ENCODE results near the gene ACOT11. TPM values are rescaled to one million over a fixed set of nuclear protein-coding genes. Genes with fewer than 3 reads are reported as not detected.

ACOT11 gene
- polyA plus RNA-seq, 1 donor (not counting 4 experiments of a cell fraction or from before 2014, with no cell fraction given) = 3.4 TPM

DNA sequence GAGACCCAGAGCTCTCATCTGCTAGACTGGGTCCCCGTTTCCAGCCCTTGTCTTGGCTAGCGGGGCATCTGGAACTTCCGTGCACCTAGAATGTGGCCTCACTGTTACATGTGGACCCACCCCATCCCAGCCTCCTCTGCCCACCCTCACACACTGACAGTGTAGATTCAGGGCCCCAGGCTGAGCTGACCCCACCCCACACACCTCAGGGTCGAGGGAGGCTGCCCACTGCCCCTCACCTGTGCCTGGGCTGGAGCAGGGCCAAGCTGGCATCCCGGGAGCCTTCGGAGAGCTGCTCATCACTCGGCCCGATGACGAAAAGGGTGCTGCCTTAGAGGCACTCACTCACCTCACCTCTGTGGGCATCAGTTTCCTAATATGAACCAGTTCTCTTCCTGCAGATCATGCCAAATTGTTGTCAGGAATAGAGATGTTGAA, 11.1 kb downstream of the ACOT11 start:
- no peak overlapping the region for H3K27ac ChIP-seq (ENCODE audit: control insufficient read depth, insufficient read depth, low read length)
- no peaks in the 10 kb centered on the region for H4K20me1 ChIP-seq (ENCODE audit: control insufficient read depth, extremely low read depth, insufficient read depth, low read length)
- H3K9me1 ChIP-seq (ENCODE audit: control insufficient read depth, extremely low read depth, insufficient read depth, low read length) = no peaks in the 10 kb centered on the region
- H3K36me3 ChIP-seq (ENCODE audit: control insufficient read depth in 2 of 2, extremely low read depth in 1 of 2, insufficient read depth in 2 of 2, low read length in 2 of 2) = no peaks in the 10 kb centered on the region
- H3K4me1 ChIP-seq (ENCODE audit: control insufficient read depth, extremely low read depth, insufficient read depth, low read length) = peaks cover 1% of the 10 kb centered on the region
- no peak overlapping the region for H3K9ac ChIP-seq (ENCODE audit: control insufficient read depth, extremely low read depth, insufficient read depth, low read length)
- H3K27me3 ChIP-seq (ENCODE audit: control insufficient read depth, extremely low read depth, insufficient read depth, low read length) = no peaks in the 10 kb centered on the region
- TF ChIP-seq EZH2 (IDR thresholded peaks at IDR 0.05; ENCODE audit: low read length) = no peak
- TF ChIP-seq, protein P1, sequence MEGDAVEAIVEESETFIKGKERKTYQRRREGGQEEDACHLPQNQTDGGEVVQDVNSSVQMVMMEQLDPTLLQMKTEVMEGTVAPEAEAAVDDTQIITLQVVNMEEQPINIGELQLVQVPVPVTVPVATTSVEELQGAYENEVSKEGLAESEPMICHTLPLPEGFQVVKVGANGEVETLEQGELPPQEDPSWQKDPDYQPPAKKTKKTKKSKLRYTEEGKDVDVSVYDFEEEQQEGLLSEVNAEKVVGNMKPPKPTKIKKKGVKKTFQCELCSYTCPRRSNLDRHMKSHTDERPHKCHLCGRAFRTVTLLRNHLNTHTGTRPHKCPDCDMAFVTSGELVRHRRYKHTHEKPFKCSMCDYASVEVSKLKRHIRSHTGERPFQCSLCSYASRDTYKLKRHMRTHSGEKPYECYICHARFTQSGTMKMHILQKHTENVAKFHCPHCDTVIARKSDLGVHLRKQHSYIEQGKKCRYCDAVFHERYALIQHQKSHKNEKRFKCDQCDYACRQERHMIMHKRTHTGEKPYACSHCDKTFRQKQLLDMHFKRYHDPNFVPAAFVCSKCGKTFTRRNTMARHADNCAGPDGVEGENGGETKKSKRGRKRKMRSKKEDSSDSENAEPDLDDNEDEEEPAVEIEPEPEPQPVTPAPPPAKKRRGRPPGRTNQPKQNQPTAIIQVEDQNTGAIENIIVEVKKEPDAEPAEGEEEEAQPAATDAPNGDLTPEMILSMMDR (optimal IDR thresholded peaks at IDR 0.05 in 1 of 3, IDR thresholded peaks at IDR 0.05 in 1 of 3, conservative IDR thresholded peaks at IDR 0.05 in 1 of 3; ENCODE audit: extremely low read depth in 1 of 3, insufficient read depth in 2 of 3, low read length in 3 of 3) = no peak
- FAIRE-seq (no peak), DNase-seq (ENCODE audit: low read depth, low spot score) (no peak)
- no peaks in the 10 kb centered on the region for H3K9me3 ChIP-seq (ENCODE audit: control insufficient read depth, low read depth, low read length)
- H3K4me2 ChIP-seq (ENCODE audit: control insufficient read depth, extremely low read depth, insufficient read depth, low read depth, low read length) = no peak overlapping the region
- no peak overlapping the region for H2AFZ ChIP-seq (ENCODE audit: control insufficient read depth, low read length)
- H3K4me3 ChIP-seq (ENCODE audit: control insufficient read depth in 2 of 3, extremely low read depth in 1 of 3, insufficient read depth in 2 of 3, low read depth in 1 of 3, low read length in 3 of 3) = no peak overlapping the region
- dilution Hi-C loops (cut with MboI; ENCODE audit: extremely low pct_ligation_motif_present, low sequenced_read_pairs) = no loop called here
- no peaks in the 10 kb centered on the region for H3K79me2 ChIP-seq (ENCODE audit: control insufficient read depth, insufficient read depth, low read length)

DNA sequence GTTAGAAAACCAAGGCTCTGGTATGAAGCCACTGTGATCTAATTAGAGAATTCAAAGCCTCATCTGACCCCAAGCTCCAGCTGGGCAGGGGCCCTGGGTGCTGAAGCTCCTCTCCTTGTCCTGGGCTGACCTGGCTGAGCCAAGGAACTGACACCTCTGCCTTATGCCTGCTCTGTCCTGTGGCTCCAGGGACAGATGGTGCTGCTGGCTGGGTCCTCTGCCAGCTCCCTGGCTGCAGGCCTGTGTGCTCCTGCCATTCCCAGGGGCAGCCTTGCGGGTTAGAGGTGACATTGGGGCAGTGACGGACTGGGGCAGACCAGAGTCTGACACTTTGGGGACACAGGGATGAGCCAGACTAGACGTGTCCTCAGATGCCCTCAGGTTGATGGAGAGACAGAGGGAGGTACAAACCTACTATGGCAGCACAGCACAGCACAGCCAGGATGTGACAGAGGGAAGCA, 11.8 kb downstream of the ACOT11 start:
- dilution Hi-C loops (cut with MboI; ENCODE audit: extremely low pct_ligation_motif_present, low sequenced_read_pairs) = no loop called here

More for the DNA sequence above, 11.8 kb downstream of the ACOT11 start:
- H3K36me3 ChIP-seq (ENCODE audit: control insufficient read depth in 2 of 2, extremely low read depth in 1 of 2, insufficient read depth in 2 of 2, low read length in 2 of 2) = no peaks in the 10 kb centered on the region
- peaks cover 8% of the 10 kb centered on the region for H3K4me1 ChIP-seq (ENCODE audit: control insufficient read depth, extremely low read depth, insufficient read depth, low read length)
- no peaks in the 10 kb centered on the region for H3K79me2 ChIP-seq (ENCODE audit: control insufficient read depth, insufficient read depth, low read length)
- H2AFZ ChIP-seq (ENCODE audit: control insufficient read depth, low read length) = no peak overlapping the region
- H3K27me3 ChIP-seq (ENCODE audit: control insufficient read depth, extremely low read depth, insufficient read depth, low read length) = no peaks in the 10 kb centered on the region
- no peak overlapping the region for H3K4me2 ChIP-seq (ENCODE audit: control insufficient read depth, extremely low read depth, insufficient read depth, low read depth, low read length)
- DNase-seq (ENCODE audit: low read depth, low spot score) (no peak), FAIRE-seq (no peak)
- no peaks in the 10 kb centered on the region for H3K9me3 ChIP-seq (ENCODE audit: control insufficient read depth, low read depth, low read length)
- H3K4me3 ChIP-seq (ENCODE audit: control insufficient read depth in 2 of 3, extremely low read depth in 1 of 3, insufficient read depth in 2 of 3, low read depth in 1 of 3, low read length in 3 of 3) = no peak overlapping the region
- TF ChIP-seq, protein P1 (optimal IDR thresholded peaks at IDR 0.05 in 1 of 3, IDR thresholded peaks at IDR 0.05 in 1 of 3, conservative IDR thresholded peaks at IDR 0.05 in 1 of 3; ENCODE audit: extremely low read depth in 1 of 3, insufficient read depth in 2 of 3, low read length in 3 of 3) = no peak
- no peak for TF ChIP-seq EZH2 (IDR thresholded peaks at IDR 0.05; ENCODE audit: low read length)
- H4K20me1 ChIP-seq (ENCODE audit: control insufficient read depth, extremely low read depth, insufficient read depth, low read length) = no peaks in the 10 kb centered on the region
- no peak overlapping the region for H3K9ac ChIP-seq (ENCODE audit: control insufficient read depth, extremely low read depth, insufficient read depth, low read length)
- no peaks in the 10 kb centered on the region for H3K9me1 ChIP-seq (ENCODE audit: control insufficient read depth, extremely low read depth, insufficient read depth, low read length)
- H3K27ac ChIP-seq (ENCODE audit: control insufficient read depth, insufficient read depth, low read length) = no peak overlapping the region
